Activated CD8-positive, alpha-beta memory T cell treated with anti-CD3 and anti-CD28 coated beads for 1 hour (primary cell): ENCODE data around the gene RDH5.

Experiments
- DNase-seq, 2 donors: peaks; one replicate each; pipeline ENCODE4 v3.0.0-alpha.2; 2020; ENCODE audit warnings: low read depth in 1 of 2; ENCODE audit errors: extremely low read depth in 1 of 2

Gene RDH5

GRCh38 chr12:55711786-55712553 lies 8.2 kb upstream of the RDH5 start:
- DNase-seq: no peak

GRCh38 chr12:55712700-55713415 lies 7.3 kb upstream of the RDH5 start:
- no peak for DNase-seq

DNA sequence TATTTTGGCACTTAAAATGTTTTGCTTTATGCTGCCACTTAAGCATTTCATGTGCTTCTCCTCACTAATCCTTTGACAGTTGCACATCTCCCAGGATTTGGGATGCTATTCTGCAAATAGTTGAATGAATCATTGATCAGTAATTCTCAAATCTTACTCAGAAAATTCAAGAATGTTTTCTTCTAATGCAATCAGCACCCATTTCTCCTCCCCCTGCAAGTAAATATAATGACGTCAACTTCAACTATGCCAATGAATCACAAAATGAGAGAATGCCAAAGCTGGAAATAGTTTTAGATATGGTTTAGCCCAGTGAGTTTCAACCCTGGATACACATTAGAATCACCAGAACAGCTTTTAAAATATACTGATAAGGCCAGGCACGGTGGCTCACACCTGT lies 6.5 kb upstream of the RDH5 start:
- no peak for DNase-seq

DNA sequence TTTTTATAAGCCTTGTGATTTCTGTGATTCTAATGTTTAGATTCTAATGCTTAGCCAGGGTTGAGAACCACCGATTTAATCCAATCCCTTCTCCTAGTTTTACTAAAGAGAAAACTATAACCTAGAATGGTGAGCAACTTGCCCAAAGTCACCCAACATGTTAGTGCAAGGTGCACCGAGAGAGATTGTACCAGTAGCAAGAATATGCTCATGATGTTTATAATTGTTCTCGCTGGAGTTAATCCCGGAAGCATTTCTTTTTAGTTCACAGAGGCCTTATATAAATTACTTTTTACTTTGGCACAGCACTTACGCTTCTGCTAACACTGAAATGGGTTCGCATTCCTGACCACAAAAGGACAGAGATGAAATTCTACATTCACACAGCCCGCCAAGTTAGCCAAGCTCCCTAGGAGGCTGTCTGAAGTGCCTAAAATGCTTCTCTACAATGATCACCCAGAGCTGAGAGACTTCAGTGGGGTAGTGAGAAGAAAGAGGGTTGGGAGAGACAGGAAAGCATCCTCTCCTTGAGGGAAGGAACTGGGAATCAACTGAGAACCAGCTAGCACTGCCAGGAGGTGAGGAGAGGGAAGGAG lies 4.9 kb upstream of the RDH5 start:
- DNase-seq: no peak

- peak; percentile 71 to 85 for DNase-seq
Measured at GRCh38 chr12:55715833-55716581, 4.2 kb upstream of the RDH5 start, which contains the start of gene BLOC1S1. Gene BLOC1S1 (plus strand): TSS chr12:55716046. CDS start chr12:55716052, 6 bp downstream.

DNA sequence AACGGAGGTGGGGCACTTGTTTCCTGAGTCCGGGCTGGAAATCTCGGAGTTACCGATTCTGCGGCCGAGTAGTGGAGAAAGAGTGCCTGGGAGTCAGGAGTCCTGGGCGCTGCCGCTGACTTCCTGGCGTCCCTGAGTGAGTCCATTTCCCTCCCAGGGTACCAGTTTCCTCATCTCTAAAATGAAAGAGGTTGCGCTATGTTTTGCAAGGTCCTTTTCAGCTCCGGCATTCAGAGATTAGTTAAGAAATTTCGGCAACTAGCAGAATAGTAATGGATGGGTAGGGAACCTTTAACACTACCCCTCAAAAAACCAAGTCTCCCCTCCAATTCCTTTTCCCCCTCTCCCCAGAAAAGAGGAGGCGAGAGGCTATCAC lies 3.6 kb upstream of the RDH5 start:
- no peak for DNase-seq

- DNase-seq: no peak
Measured at GRCh38 chr12:55717011-55718007, 2.9 kb upstream of the RDH5 start.

- no peak for DNase-seq
Measured at GRCh38 chr12:55718015-55718414, 2.2 kb upstream of the RDH5 start.

DNA sequence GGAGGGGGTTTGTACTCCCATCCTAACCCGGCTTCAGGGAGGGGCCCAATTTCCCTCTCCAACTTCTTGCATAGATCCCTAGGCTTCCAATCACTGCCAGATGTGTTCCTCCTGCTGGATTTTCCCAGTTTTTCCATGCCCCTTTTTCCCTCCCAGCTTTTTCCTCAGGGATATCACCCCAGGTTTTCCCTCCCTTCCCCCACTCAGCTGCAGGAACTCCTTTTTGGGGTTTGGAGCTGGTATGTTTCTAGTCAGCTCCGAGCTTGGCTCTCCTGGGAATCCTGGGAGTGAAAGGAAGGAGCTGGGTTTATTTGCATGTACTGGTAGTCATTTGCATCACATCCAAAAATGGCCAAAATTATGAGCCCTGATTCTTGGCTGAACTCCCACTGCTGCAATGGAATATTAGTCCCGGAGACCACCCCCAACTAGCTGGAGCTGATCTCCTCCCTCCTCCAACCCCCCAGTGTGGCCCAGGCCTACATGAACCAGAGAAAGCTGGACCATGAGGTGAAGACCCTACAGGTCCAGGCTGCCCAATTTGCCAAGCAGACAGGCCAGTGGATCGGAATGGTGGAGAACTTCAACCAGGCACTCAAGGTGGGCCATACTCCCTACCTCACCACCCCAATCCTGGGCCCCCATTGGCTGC lies 1.4 kb upstream of the RDH5 start:
- no peak for DNase-seq

GRCh38 chr12:55719371-55719770 lies 822 bp upstream of the RDH5 start:
- no peak for DNase-seq

DNA sequence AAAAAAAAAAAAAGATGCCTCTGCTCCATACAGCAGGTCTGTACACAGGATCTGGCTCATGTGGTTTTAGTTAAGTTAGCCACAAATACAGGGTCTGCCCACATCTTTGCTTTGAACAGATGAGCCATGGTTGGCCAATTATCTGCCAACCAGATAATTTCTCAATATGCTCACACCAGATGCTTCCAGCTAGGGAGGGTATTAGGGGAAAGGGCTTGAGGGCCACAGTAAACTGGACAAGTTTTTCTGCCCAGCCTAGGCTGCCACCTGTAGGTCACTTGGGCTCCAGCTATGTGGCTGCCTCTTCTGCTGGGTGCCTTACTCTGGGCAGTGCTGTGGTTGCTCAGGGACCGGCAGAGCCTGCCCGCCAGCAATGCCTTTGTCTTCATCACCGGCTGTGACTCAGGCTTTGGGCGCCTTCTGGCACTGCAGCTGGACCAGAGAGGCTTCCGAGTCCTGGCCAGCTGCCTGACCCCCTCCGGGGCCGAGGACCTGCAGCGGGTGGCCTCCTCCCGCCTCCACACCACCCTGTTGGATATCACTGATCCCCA lies 776 bp downstream of the RDH5 start:
- DNase-seq: no peak

DNA sequence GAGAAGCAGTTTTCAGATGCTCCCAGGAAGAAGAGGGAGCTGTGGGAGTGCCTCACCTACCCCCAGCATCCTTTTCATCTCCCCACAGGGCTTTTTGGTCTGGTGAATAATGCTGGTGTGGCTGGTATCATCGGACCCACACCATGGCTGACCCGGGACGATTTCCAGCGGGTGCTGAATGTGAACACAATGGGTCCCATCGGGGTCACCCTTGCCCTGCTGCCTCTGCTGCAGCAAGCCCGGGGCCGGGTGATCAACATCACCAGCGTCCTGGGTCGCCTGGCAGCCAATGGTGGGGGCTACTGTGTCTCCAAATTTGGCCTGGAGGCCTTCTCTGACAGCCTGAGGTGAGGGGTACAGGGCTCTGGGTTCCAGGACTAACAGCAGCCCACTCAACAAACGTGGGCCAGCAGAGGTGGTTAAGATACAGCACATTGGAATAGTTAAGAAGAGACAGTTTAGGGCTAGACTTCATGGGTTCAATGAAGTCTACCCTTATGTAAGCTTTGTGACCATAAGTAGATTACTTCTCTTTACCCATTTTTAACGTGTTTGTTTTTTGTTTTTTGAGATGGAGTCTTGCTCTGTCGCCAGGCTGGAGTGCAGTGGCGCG lies 1.5 kb downstream of the RDH5 start:
- DNase-seq: no peak

DNA sequence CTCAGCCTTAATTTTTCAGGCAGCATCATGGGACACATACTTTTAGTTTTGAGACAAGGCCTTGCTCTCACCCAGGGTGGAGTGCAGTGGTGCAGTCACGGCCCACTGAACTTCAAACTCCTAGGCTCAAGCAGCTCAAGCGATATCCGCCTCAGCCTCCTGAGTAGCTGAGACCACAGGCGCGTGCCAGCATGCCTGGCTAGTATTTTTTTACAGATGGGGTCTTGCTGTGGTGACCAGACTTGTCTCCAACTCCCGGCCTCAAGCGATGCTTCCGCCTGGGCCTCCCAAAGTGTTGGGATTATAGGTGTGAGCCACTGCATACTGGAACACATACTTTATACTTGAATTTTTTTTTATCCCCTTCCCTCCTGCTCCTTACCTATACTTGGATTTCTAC lies 2.8 kb downstream of the RDH5 start:
- DNase-seq: no peak

- DNase-seq: no peak
Measured at GRCh38 chr12:55723516-55724225, 3.5 kb downstream of the RDH5 start.

- peak in 1 of 2 donors; percentile 37 for DNase-seq
Measured at GRCh38 chr12:55724226-55724939, 4.2 kb downstream of the RDH5 start.

- DNase-seq: no peak
Measured at GRCh38 chr12:55724940-55725309, 4.7 kb downstream of the RDH5 start.

DNA sequence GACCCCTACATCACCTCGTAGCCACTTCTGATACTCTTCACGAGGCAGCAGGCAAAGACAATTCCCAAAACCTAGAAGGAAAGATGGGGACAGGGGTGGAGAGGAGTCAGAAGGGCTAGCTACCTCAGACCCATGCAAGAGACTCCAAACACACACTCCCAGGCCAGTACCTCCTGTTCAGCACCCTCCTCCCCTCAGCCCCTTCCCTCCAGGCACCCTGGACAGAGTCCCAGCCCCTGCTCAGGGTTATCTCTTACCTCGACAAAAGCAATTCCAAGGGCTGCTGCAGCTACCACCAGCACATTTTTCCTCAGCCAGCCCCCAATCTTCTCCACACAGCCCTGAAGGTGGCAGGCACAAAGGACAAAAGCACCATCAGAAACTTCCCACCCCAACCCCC lies 5.4 kb downstream of the RDH5 start:
- DNase-seq: no peak

- no peak for DNase-seq
Measured at GRCh38 chr12:55726971-55727370, 6.8 kb downstream of the RDH5 start.
